HG03442 (cell line): Measurements from ENCODE around the gene AAGAB.

Experiments used
- ATAC-seq: cut with Tn5 transposase; IDR thresholded peaks from one replicate; pipeline ENCODE4 v1.9.1; 2021; ENCODE audit warnings: mild to moderate bottlenecking, moderate library complexity; ENCODE audit not compliant: unreplicated experiment

The AAGAB gene

DNA sequence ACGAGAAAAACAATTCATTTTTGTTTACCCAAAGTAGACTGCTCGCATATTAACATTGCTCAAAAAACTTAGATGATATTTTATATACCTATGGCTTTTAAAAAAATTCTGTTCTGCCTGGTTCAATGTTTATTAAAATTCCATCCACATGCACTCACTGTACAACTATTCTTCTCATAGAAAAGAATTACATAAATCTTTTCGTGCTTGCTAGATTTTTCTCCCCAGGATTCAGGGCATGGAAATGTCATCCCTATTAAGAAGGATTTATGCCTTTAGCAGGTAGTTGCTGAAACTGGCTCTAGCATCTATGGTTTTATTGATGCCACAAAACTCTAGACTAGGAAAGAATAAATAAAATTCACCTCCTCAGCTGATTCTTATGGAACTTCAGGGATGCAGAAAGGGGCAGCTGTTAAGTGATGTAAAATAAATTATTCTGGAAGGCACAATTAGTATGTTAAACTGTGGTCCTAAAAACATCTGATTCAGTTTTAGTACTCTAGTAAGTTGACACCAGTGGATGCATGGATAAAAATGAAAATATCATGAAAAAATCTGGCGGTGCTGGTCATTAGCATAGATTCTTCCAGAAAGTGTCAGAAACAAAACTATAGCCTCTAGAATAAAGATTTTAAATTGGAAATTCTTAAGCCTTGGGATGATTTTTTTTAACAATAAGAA is 41.6 kb downstream of the AAGAB start:
- ATAC-seq: no peak

DNA sequence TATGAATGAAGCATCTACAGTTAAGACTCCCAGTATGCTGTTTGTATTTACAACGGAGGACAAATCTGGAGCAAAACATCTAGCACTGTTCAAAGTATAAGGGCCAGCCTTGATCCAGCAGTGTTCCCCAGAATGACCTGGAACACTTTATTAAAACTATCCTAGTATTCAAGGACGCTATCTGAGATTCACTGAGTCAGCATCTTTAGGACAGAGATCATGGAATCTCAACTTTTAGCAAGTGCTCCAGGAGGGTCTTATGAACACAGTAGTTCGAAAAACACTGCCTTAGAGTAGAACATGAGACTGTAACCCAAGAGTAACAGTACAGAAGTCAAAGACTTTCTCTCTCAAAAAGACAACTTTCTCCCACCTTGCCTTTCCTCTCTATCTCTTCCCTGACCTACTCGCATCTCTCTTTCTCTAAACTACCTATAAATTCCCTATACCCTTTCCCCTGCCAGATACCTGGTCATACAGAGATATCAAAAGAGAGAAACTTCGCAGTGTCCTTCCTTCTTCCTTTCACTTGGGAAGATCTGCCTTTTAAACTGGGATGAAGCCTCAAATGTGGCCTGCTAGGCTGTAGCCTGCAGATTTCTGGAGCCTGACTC is 43.8 kb downstream of the AAGAB start:
- no peak for ATAC-seq

DNA sequence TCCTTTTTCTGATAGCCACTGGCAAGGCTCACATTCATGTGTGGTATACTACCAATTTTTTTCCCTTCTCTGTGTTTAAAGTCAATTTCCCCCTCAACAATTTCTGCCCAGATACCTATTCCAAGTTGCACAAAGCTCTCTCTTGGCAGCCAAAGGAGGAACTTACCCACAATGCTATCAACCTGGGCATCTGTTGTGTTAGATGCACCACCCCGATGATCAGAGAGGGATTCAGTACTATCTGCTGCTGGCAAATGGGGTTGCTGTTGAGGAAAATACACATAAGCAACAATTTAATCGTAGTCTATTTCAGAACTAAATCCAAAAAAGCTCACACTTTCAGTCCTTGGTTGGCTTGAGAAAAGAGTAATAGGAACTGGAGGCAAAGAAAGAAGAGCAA is 46.1 kb downstream of the AAGAB start:
- no peak for ATAC-seq

GRCh38 chr15:67207555-67208207 is 46.8 kb downstream of the AAGAB start:
- ATAC-seq: no peak

DNA sequence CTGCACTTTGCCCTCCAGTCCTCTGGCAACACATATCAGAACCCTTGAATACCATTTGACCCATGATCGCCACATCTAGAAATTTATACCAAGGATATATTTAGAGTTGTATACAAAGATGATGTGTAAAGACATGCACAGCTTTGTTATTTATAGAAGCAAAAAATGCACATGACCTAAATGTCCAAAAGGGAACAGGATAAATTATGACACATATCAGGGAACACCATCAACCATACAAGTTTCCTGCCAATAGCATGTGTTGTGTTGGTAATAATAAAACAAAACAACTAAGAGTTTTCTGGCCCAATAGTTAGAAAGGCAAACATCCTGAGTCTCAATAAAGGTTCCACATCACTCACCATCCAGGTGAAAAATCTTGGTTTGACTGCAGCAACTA is 51.5 kb downstream of the AAGAB start:
- no peak for ATAC-seq

GRCh38 chr15:67202091-67202490 is 52.4 kb downstream of the AAGAB start:
- no peak for ATAC-seq

- ATAC-seq: no peak
These were observed 53.3 kb downstream of the AAGAB start for GRCh38 chr15:67201136-67201535.

- ATAC-seq: no peak
These were observed 54.3 kb downstream of the AAGAB start for GRCh38 chr15:67199881-67200763.

GRCh38 chr15:67199391-67199790 is 55.1 kb downstream of the AAGAB start:
- ATAC-seq: no peak

DNA sequence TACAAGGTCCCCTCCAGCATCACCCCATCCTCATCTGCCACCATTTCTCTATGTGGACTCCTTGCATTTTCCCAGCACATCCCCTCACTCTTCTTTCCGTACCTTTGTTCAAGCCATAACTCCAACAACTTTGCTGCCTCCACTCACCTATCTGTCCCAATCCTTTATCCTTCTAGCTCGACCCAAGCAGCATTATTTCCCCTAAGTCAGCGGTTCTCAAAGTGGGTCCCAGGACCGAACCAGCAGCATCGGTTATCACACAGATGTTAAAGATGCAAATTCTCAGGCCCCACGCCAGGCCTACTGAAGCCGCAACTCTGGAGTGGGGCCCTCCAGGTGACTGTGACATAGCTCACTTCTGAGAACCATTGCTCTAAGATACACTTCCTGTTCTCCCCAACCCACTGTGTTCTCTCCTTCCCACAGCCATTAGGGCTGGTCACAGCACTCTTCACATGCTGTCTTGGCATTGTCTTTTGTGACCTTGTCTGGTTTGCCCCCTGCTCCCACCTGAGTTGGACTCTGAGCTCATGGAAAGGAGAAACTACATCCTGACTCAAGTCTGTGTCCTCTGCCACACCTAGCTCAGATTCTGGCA is 56.2 kb downstream of the AAGAB start:
- ATAC-seq: no peak

- ATAC-seq: no peak
These were observed 57.1 kb downstream of the AAGAB start for GRCh38 chr15:67197364-67197695.

GRCh38 chr15:67196672-67197363 is 57.6 kb downstream of the AAGAB start:
- ATAC-seq: no peak

GRCh38 chr15:67196222-67196621 is 58.2 kb downstream of the AAGAB start:
- no peak for ATAC-seq

- no peak for ATAC-seq
These were observed 59.2 kb downstream of the AAGAB start for GRCh38 chr15:67195305-67195704.

- ATAC-seq: no peak
These were observed 60.0 kb downstream of the AAGAB start for GRCh38 chr15:67194171-67195114.

- ATAC-seq: no peak
These were observed 61.1 kb downstream of the AAGAB start for GRCh38 chr15:67193223-67193990.

DNA sequence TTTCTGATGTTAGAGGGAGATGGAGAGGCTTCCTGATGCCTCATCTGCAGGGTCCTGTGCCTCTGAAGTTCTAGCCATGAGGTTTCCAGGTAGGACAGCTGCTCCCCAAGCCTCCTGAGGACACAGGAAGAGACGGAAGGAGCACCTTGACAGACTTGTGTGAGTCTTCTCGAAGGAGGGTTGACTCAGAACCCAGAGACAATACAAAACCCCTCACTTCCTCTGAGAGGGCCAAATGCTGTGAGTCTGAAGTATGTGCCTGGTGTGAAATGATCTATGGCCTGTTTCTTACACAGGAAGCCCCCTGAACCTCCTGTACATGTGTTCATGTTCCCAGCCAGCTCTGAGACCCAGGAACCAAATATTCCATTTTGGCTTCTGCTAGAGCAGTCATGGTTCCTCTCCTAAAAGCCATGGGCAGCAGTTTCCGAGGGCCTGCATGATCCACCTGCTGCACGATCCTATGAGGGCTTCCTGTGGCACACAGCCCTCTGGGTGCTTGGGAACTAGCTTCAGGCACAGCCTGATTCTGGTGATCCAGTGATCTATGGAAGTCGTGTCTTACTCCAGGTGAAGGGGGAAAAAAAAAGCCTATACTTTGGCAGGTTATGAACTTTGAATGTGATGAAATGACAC is 62.2 kb downstream of the AAGAB start:
- no peak for ATAC-seq

- no peak for ATAC-seq
These were observed 63.6 kb downstream of the AAGAB start for GRCh38 chr15:67190813-67191212.
